ENCODE results near the gene SARM1.
"Not testable (repeated sequence)": the region's sequence is repeated elsewhere in the genome, so short reads cannot be mapped to it uniquely, and the experiment has no call there.

Gene SARM1

GRCh38 chr17:28416703-28417311 lies 45.3 kb downstream of the SARM1 start:
- DNase-seq (ENCODE audit: low spot score), result peak; percentile 63
- no peak for FAIRE-seq

DNA sequence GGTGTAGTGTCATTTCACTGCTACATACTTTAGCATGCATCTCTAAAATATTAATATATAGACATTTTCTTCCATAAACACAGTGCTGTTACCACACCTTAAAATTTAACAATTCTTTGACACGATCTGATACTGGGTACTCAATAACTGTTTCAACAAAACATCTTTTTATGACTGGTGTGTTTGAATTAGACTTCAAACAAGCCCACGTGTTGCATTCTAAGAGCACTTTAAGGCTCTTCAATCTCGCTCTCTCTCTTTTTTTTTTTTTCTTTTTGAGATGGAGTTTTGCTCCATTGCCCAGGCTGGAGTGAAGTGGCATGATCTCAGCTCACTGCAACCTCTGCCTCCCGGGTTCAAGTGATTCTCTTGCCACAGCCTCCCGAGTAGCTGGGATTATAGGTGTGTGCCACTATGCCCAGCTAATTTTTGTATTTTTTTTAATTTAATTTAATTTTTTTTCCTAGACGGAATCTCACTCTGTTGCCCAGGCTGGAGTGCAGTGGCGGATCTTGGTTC lies 50.4 kb downstream of the SARM1 start:
- DNase-seq (ENCODE audit: low spot score) (no peak), FAIRE-seq (no peak)

GRCh38 chr17:28425206-28425605 lies 53.7 kb downstream of the SARM1 start:
- no peak for DNase-seq (ENCODE audit: low spot score)
- FAIRE-seq, result no peak

- no peak for DNase-seq (ENCODE audit: low spot score)
- FAIRE-seq, result no peak
These were observed 54.6 kb downstream of the SARM1 start for GRCh38 chr17:28426081-28426519.

DNA sequence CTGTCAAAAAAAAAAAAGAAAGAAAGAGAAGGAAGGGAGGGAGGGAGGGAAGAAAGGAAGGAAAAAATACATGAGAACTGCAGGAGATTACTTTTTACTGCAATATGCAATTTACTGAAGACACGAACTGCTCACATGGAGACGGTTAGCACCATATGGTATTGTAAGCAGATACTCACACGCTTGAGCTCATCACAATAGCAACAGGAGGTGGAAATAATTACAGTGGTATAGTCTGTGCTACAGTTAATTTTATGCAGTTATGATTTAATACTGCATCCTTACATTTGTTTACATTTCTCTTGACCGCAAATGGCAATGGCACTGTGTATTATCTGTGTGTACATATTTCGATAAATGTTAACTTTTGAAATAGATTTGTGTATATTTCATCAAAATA lies 55.9 kb downstream of the SARM1 start:
- no peak for FAIRE-seq
- DNase-seq (ENCODE audit: low spot score), result no peak

DNA sequence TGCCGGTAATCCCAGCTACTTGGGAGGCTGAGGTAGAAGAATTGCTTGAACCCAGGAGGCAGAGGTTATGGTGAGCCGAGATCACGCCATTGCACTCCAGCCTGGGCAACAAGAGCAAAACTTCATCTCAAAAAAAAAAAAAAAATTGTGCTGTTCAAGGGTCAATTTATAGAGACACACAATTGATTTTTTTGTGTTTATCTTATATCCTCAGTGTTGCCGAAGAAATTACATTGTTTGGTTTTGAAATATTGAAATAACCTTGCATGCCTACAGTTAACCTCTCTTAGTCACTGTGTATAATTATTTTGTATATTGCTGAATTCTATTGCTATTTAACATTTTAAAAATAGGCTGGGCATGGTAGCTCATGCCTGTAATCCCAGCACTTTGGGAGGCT lies 56.5 kb downstream of the SARM1 start:
- FAIRE-seq; DNase-seq (ENCODE audit: low spot score): not testable (repeated sequence)

DNA sequence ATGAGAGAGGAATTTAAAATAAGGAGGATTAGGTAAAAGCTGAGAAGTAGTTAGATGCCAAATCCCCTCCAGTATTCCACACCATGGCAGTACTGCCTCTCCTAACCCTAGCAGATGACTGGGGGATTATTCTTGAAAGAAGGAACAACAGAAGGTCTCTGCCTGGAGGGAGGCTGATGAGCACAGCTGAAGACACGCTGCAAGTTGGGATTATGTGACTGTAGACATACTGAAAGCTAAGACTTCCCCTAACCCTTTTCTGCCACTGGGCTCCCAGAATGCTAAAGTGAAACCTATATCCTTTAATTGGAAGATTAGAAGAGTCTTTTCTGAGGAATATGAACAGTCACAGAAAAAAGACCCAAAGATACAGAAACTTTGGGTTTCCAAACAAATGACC lies 62.2 kb downstream of the SARM1 start:
- no peak for FAIRE-seq
- DNase-seq (ENCODE audit: low spot score), result no peak

DNA sequence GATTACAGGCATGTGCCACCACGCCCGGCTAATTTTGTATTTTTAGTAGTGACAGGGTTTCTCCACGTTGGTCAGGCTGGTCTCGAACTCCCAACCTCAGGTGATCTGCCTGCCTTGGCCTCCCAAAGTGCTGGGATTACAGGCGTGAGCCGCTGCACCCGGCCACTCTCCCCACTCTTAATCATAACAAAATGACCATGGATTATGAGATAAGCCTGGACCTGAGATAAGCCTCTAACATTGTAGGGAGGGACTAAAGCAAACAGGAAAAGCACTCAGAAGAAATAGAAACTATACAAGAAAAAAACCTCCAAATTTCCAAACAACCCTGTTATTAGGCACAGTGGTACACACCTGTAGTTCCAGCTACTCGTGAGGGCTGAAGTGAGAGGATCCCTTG lies 62.8 kb downstream of the SARM1 start:
- not testable (repeated sequence) for FAIRE-seq; DNase-seq (ENCODE audit: low spot score)

- DNase-seq (ENCODE audit: low spot score) (no peak), FAIRE-seq (no peak)
These were observed 72.6 kb downstream of the SARM1 start for GRCh38 chr17:28443901-28444638.

DNA sequence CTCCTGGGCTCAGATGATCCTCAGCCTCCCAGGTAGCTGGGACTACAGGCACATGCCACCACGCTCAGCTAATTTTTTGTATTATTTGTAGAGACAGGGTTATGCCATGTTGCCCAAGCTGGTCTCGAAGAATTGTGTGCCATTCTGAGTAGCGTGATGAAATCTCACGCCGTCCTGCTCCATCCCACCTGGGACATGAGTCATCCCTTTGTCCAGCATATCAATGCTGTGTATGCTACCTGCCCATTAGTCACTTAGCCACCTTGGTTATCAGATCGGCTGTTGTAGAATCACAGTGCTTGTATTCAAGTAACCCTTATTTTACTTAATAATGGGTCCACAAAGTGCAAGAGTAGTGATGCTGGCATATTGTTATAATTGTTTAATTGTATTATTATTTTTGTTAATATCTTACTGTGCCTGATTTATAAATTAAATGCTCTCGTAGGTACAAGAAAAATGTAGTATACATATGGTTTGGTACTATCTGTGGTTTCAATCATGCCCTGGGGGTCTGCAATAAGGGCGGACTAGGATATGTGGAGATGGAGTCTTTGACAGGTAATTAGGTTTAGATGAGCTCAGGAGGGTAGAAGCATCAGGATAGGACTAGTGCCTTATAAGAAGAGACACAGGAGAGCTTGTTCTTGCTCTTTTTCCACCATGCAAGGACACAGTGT lies 75.4 kb downstream of the SARM1 start:
- DNase-seq (ENCODE audit: low spot score), result no peak
- FAIRE-seq, result peak; percentile 53

DNA sequence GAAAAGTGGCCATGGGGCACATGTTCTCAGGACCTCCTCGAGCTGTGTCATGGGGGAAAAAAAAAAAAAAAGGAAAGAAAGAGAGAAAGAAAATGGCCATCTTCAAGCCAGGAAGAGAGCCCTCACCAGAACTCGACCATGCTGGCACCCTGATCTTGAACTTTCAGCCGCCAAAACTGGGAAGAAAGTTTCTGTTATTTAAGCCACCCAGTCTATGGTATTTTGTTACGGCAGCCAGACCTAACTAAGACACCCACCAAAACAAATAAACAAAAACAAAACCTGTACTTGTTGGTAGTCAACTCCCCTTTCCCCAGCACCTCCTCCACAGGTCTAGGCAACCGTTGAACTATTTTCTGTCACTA lies 75.9 kb downstream of the SARM1 start:
- no peak for DNase-seq (ENCODE audit: low spot score)
- no peak for FAIRE-seq

GRCh38 chr17:28449859-28450258 lies 78.4 kb downstream of the SARM1 start:
- FAIRE-seq (no peak), DNase-seq (ENCODE audit: low spot score) (no peak)

Data from urothelium cell line (cell line).